Muscle of arm (tissue), 14 donors: Measurements from ENCODE around the gene FOXI1. TPM values are rescaled to one million over a fixed set of nuclear protein-coding genes. Genes with fewer than 3 reads are reported as not detected.
A peak's percentile ranks its signal among the peaks of the same experiment; 100 is the strongest.

ENCODE experiments used
- DNase-seq: peaks from one replicate; pipeline ENCODE4 v3.0.0-alpha.2; 2013
- long read RNA-seq, 11 donors: transcript quantifications; one replicate each; lab custom pipeline, GENCODE V29; 2026
- polyA plus RNA-seq, 12 donors: library from polyadenylated mRNA; unstranded; fragments of 120-200 nt; gene quantifications; one replicate each; pipeline ENCODE4 v1.2.1, GENCODE V29; 2013; ENCODE audit not compliant: insufficient read length in 12 of 12

FOXI1 gene
- polyA plus RNA-seq, result not detected
- long read RNA-seq, donor 1, result 0 reads
- long read RNA-seq, donor 2, result 0 reads
- long read RNA-seq, donor 3, result 0 reads
- long read RNA-seq, donor 4, result 0 reads
- long read RNA-seq, donor 5, result 0 reads
- long read RNA-seq, donor 6, result 0 reads
- long read RNA-seq, donor 7, result 0 reads
- long read RNA-seq, donor 8, result 0 reads
- long read RNA-seq, donor 9, result 0 reads
- long read RNA-seq, donor 10, result 0 reads
- long read RNA-seq, donor 11, result 0 reads

GRCh38 chr5:170105642-170106611, at the start of gene FOXI1:
FOXI1 (plus strand) TSS chr5:170105897; CDS start chr5:170105958, 61 bp downstream.
- no peak for DNase-seq

GRCh38 chr5:170056561-170057267, 49.0 kb upstream of the FOXI1 start:
- no peak for DNase-seq

DNA sequence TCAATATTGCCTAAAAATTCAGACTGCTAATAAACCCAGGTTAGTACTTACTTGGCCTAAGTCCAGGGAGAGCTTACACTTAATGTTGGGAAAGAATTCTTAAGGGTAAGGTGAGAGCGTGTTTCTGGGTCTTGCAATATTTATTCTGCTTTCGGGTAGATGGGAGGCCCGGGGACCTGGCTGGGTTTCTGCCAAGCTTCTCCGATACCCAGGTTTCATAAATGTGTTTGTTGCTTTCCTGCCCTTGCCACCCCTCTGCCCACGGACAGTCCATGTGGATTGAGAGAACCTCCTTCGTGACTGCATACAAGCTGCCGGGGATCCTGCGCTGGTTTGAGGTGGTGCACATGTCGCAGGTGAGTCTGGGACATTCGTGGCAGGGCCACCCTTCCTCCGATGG, 48.4 kb upstream of the FOXI1 start:
- DNase-seq, result no peak

- no peak for DNase-seq
These were observed 46.5 kb upstream of the FOXI1 start for GRCh38 chr5:170059221-170059620.

GRCh38 chr5:170067152-170067551, 38.5 kb upstream of the FOXI1 start:
- no peak for DNase-seq

- no peak for DNase-seq
These were observed 38.0 kb upstream of the FOXI1 start for GRCh38 chr5:170067574-170068170.

- DNase-seq, result no peak
These were observed 36.2 kb upstream of the FOXI1 start for GRCh38 chr5:170069512-170069911.

- peak; percentile 42 for DNase-seq
These were observed 34.9 kb upstream of the FOXI1 start for GRCh38 chr5:170070556-170071412.

DNA sequence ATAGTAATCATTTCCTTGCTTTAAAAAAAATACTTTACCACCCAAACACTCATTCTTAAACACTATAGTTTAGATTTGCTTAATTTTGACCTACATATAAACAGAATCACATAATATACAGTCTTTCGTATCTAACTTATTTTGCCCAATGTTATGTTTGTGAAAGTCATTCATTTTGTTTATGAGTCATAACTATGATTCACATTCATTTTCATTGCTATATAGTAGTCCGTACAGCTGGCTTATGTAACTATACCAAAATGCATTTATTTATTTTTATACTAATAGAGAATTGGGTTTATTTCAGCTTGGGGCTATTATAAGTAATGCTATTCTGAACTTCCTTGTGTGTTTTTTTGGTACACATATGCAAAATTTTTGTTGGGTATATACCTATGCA, 33.9 kb upstream of the FOXI1 start:
- no peak for DNase-seq

GRCh38 chr5:170075696-170076095, 30.0 kb upstream of the FOXI1 start:
- DNase-seq, result no peak

- DNase-seq, result no peak
These were observed 29.5 kb upstream of the FOXI1 start for GRCh38 chr5:170076211-170076610.

- DNase-seq, result no peak
These were observed 29.0 kb upstream of the FOXI1 start for GRCh38 chr5:170076739-170077138.

GRCh38 chr5:170077526-170077925, 28.2 kb upstream of the FOXI1 start:
- DNase-seq, result no peak

- DNase-seq, result no peak
These were observed 27.2 kb upstream of the FOXI1 start for GRCh38 chr5:170078458-170078857.

GRCh38 chr5:170078931-170079330, 26.8 kb upstream of the FOXI1 start:
- no peak for DNase-seq

- DNase-seq, result no peak
These were observed 25.5 kb upstream of the FOXI1 start for GRCh38 chr5:170080217-170080616.

DNA sequence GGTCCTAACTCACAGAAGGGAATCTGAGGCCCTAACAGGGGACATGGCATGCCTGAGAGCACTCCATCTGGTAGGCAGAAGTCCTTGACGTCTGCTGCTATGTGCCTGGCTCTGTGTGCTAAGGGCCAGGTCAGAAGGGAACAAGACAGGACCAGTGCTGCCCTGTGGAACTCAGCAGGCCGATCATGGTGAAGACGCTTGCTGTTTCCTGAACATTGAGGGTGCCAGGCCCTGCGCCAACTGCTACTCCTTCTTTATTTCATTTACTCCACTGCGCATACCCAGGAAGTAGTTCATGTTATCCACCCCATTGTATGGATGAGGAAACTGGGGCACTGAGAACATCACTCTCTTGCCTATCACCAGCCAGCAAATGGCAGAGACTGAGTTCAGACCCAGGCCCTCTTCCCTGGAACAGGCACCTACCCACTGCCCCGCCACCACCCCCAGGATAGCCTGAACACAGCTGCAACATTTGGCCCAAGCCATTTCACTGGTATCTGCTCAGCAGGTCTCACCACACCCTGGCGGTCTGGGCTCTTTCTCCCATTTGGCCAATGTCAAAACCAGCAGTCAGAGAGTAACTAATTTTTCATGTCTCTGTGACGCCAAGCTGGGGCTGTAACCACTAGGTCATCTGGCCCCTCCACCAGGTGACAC, 24.8 kb upstream of the FOXI1 start:
- DNase-seq, result no peak

DNA sequence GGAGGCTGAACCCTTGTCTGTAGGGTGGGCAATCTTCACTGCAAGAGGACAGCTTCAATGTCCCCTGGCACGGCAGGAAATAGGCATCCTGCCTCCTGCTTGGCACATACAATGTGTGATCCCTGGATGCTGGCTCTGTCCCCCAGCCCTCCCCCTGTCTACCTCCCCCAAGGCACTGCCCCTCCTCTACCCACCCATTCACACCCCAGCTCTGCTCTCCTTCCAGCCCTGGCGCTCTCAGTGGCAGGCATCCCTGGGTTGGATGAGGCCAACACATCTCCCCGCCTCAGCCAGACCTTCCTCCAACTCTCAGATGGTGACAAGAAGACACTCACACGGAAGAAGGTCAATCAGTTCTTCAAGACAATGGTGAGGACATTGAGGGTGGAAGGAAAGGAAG, 24.1 kb upstream of the FOXI1 start:
- no peak for DNase-seq

- no peak for DNase-seq
These were observed 23.0 kb upstream of the FOXI1 start for GRCh38 chr5:170082701-170083100.

- DNase-seq, result no peak
These were observed 18.4 kb upstream of the FOXI1 start for GRCh38 chr5:170087168-170087817.
